ENCODE measurements around the gene SLC6A3.

The SLC6A3 gene

GRCh38 chr5:1445313-1445688, at the start of gene SLC6A3:
Gene SLC6A3 (minus strand): TSS chr5:1445440. CDS start chr5:1443197, 2,243 bp downstream.
- DNase-seq, result peak; percentile 56

- DNase-seq, result no peak
These were observed 48.7 kb upstream of the SLC6A3 start for GRCh38 chr5:1493941-1494340.

GRCh38 chr5:1493413-1493812, 48.2 kb upstream of the SLC6A3 start:
- DNase-seq, result no peak

- DNase-seq, result no peak
These were observed 47.5 kb upstream of the SLC6A3 start for GRCh38 chr5:1492757-1493156.

- DNase-seq, result no peak
These were observed 45.1 kb upstream of the SLC6A3 start for GRCh38 chr5:1490376-1490775.

GRCh38 chr5:1489754-1490153, 44.5 kb upstream of the SLC6A3 start:
- no peak for DNase-seq

- DNase-seq, result no peak
These were observed 43.8 kb upstream of the SLC6A3 start for GRCh38 chr5:1488882-1489680.

- no peak for DNase-seq
These were observed 42.0 kb upstream of the SLC6A3 start for GRCh38 chr5:1487079-1487764.

GRCh38 chr5:1486271-1486670, 41.0 kb upstream of the SLC6A3 start:
- no peak for DNase-seq

GRCh38 chr5:1485579-1486118, 40.4 kb upstream of the SLC6A3 start:
- no peak for DNase-seq

GRCh38 chr5:1484730-1485578, 39.7 kb upstream of the SLC6A3 start:
- peak; percentile 60 for DNase-seq

- DNase-seq, result no peak
These were observed 38.9 kb upstream of the SLC6A3 start for GRCh38 chr5:1483856-1484729.

GRCh38 chr5:1483064-1483463, 37.8 kb upstream of the SLC6A3 start:
- no peak for DNase-seq

- no peak for DNase-seq
These were observed 36.7 kb upstream of the SLC6A3 start for GRCh38 chr5:1481959-1482331.

- no peak for DNase-seq
These were observed 36.2 kb upstream of the SLC6A3 start for GRCh38 chr5:1481266-1481958.

GRCh38 chr5:1480806-1481205, 35.6 kb upstream of the SLC6A3 start:
- DNase-seq, result no peak

- DNase-seq, result peak; percentile 84
These were observed 35.0 kb upstream of the SLC6A3 start for GRCh38 chr5:1480217-1480616.

- peak; percentile 78 for DNase-seq
These were observed 34.4 kb upstream of the SLC6A3 start for GRCh38 chr5:1479581-1480188.

GRCh38 chr5:1479066-1479465, 33.8 kb upstream of the SLC6A3 start:
- no peak for DNase-seq

- DNase-seq, result no peak
These were observed 33.2 kb upstream of the SLC6A3 start for GRCh38 chr5:1478271-1479035.
